ENCODE measurements around the gene GSK3A.

GRCh38 chr19:42279155-42279901, 36.9 kb upstream of the GSK3A start:
- TF ChIP-seq CTCF (tag by site-specific recombination; IDR thresholded peaks at IDR 0.05) = no peak
- no peak for TF ChIP-seq ZNF560 (tag by site-specific recombination; IDR thresholded peaks at IDR 0.05; ENCODE audit: borderline replicate concordance)
- no peak for TF ChIP-seq ZNF530 (tag by site-specific recombination; IDR thresholded peaks at IDR 0.05; ENCODE audit: low read depth)
- TF ChIP-seq ATF2 (tag by site-specific recombination; IDR thresholded peaks at IDR 0.05; ENCODE audit: low read depth) = no peak
